ENCODE measurements around the gene CDH23. TPM values are rescaled to one million over a fixed set of nuclear protein-coding genes. Genes with fewer than 3 reads are reported as not detected.

The CDH23 gene
- total RNA-seq, 1 experiment from 2014 or later = 0.29 TPM

DNA sequence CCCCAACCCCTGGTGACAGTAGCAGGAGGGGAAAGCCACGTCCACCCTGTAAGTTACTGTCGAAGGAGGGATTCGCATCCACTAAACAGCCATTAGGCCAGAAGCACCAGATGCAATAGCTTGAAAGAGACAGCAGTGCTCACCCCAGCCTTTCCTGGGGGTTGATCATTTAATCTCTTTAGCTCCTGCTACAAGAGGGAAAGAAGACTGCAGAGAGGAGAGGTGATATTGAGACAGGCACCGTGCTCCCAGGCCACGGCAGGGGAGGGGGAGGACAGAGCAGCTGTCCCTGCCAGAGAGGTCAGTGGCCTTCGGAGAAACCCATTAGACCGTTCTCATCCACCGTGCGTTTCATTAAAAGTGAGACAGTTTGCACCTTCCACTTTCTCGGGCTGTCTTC lies 148.3 kb downstream of the CDH23 start:
- in situ Hi-C loops (cut with HindIII; ENCODE audit: low pct_unique_long_range_greater_than_20kb, low sequenced_read_pairs) = no loop called here
- DNase-seq (ENCODE audit: low read depth, low spot score) = no peak

DNA sequence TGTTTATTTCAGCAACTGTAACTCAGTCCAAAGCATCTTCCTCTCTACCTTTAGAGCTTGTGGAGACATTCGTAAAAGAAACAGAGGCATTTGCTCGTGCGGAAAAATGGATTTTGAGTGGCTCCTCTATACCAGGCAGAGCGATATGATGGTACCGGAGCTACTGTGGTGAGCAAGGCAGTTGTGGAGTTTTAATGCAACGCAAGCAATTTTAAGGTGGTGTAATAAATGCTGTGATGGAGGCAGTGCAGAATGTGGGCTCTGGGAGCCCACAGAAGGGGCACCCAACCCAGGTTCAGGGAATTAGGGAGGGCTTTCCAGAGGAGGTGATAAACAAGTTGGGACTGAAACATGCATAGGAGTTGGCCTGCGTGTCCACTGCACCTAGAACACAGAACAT lies 149.5 kb downstream of the CDH23 start:
- DNase-seq (ENCODE audit: low read depth, low spot score) = no peak

DNA sequence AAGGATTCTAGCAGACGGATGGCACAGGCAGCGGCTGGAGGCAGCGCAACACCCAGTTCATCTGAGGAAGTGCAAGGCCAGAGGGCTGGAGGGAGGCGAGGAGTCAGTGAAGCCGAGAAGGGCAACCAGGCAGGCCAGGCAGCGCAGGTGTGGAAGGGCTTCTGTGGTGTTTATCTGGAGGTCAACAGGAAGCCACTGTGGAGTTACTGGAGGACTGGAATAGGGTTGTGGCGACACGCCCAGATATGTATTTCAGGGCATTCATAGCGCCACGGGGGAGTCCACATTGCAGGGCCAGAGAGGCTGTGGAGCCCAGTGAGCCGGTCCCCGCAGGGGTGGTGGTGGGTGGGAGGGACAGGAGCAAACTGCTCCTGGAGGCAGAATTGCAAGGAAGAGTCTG lies 150.6 kb downstream of the CDH23 start:
- no peak for DNase-seq (ENCODE audit: low read depth, low spot score)
- in situ Hi-C loops (cut with HindIII; ENCODE audit: low pct_unique_long_range_greater_than_20kb, low sequenced_read_pairs) = no loop called here

More for the DNA sequence above, 149.5 kb downstream of the CDH23 start:
- in situ Hi-C loops (cut with HindIII; ENCODE audit: low pct_unique_long_range_greater_than_20kb, low sequenced_read_pairs) = no loop called here

DNA sequence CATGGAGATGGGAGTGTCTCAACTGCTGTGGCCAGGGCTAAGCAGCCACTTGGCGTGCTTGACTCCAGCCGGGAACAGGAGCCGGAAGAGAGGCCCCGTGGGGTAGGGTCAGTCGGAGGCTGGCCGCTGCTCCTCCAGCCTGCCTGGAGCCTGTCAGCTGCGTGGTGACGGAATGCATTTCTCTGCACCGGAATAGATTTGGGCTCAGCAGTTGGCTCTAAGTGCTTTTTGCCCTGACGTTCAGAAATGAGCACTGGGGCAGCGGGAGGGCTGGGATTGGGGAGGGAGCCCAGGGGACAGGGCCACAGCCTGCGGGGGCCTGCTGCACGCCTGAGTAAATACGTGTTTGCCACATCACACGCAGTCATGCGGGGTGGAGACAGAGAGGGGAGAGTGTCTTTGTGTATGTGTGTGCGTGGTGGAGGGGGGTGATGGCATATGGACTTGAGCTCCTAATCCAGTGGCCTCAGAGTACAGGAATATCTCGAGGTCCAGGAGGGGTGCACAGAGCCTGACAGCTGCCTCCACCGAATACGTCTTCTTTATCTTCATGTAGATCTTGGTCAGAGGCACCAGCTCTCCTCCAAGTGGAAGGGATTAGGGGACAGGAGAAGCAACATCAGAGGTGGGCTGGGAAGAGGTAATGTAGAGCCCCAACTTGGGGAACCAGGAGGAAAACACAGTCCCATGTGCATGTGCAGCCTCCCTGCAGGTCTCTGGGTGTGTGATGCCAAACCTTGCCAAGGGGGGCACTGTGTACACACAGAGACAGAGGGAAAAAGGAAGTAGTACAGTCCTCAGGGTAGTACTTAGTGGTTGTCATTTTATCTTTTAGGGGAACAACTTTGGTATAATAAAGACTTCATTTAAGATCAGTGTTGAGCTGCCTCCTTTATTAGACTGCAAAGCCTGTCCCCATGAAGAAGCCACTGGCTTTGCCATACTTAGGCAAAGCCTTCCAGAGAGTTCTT lies 151.4 kb downstream of the CDH23 start:
- in situ Hi-C loops (cut with HindIII; ENCODE audit: low pct_unique_long_range_greater_than_20kb, low sequenced_read_pairs) = no loop called here
- no peak for DNase-seq (ENCODE audit: low read depth, low spot score)

DNA sequence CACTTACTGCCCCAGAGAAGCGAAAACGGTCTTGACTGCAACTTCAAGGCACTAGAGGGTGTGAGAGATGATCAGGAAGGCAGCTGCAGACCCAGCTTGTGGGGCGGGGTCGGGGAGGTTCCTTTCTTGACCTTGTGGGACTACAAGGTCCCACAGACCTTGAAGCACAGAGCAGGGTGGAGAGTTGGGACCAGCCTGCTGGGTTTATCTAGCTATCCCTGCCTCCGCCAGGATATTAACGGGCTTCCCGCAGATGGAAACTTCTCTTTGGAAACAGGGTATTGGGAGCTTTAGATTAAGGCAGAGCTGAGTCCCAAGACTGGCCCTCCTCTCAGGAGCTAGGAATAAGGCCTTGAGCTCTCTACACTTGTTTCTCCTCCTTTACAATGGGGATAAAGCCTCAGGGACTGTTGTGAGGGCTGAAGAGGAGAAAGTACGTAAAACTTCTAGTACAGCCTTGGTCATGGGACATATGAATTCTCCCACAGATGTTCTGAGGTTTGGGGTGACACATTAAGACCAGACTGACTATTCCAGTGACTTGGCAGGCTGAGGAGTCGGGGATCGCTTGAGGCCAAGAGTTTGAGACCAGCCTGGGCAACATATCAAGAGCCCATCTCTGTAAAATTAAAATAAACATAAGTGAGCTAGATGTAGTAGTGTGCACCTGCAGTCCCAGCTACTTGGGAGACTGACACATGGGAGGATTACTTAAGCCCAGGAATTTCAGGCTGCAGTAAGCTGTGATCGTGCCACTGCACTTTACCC lies 153.2 kb downstream of the CDH23 start:
- no peak for DNase-seq (ENCODE audit: low read depth, low spot score)
- in situ Hi-C loops (cut with HindIII; ENCODE audit: low pct_unique_long_range_greater_than_20kb, low sequenced_read_pairs) = no loop called here

DNA sequence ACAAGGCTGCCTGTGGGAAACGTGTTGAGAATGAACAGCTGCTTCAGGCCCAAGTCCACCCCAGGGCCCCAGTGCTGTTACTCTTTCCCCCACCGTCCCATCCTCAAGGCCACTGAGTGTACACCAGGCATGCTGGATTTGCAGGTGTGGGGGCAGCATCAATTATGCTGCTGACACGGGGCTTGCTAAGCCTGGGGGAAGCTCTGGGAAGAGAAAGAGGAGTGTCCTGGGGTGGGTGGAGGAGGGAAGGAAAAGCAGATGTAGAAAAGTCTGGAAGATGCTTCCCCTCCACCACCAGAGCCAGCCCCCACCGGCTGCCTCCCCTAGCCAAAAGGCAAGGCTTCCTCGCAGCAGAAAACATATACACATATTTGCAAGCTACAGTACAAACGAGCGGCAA lies 153.9 kb downstream of the CDH23 start:
- no peak for DNase-seq (ENCODE audit: low read depth, low spot score)
- in situ Hi-C loops (cut with HindIII; ENCODE audit: low pct_unique_long_range_greater_than_20kb, low sequenced_read_pairs) = no loop called here

DNA sequence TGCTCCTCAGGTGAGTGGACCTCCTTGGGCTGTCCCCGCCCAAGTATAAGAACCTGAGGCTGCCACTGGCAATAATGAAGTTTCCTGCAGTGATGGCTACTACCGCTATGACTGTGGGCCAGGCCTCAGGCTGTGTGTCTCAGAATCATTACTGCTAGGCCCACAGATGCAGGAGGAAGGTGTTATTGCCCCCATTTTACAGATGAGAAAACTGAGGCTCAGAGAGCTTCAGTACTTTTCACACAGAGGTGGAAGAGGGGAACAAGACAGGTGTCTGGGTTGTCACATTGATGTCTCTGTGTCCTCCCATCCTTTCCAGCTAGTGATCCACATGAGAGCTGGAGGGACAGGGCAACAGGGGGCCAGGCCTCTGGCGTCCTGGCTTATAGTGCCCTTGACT lies 155.2 kb downstream of the CDH23 start:
- in situ Hi-C loops (cut with HindIII; ENCODE audit: low pct_unique_long_range_greater_than_20kb, low sequenced_read_pairs) = no loop called here

DNA sequence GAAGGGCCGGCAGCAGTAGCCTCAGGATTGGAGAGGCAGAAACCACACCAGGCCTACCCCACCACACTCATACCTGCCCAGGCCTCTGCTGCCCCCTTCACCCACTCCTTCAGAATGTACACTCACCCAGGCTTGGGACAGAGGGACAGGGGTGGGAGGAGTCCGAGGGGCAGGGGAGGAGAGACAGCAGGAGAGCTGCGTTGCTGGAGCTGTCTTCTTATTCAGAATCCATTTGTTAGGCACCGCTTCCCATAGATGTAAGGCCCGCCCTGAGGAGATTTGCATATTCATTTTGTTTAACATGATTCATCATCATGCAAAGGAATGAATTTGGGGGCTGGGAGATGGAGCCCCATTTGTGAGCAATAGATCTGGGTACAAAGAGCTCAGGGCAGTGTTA lies 156.7 kb downstream of the CDH23 start:
- DNase-seq (ENCODE audit: low read depth, low spot score) = no peak
- in situ Hi-C loops (cut with HindIII; ENCODE audit: low pct_unique_long_range_greater_than_20kb, low sequenced_read_pairs) = no loop called here

More for the DNA sequence above, 155.2 kb downstream of the CDH23 start:
- no peak for DNase-seq (ENCODE audit: low read depth, low spot score)

DNA sequence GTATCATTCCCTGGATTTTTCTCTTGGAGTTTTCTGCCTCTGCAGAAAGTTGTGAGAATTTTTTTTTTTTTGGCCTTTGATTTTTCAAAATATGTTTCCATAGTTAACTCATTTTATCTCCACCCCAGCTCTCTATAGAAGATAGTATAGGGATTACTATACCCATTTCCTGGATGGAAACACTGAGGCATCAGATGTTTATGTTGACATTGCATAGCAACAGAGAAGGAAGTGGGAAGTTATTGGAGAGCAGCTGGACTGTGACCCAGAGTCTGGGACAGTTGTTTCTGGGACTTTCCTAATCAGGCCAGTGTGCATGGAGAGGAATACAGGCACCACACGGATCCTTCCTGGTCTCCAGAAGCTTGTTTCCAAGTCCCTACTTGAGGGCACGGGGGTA lies 158.0 kb downstream of the CDH23 start:
- in situ Hi-C loops (cut with HindIII; ENCODE audit: low pct_unique_long_range_greater_than_20kb, low sequenced_read_pairs) = no loop called here

DNA sequence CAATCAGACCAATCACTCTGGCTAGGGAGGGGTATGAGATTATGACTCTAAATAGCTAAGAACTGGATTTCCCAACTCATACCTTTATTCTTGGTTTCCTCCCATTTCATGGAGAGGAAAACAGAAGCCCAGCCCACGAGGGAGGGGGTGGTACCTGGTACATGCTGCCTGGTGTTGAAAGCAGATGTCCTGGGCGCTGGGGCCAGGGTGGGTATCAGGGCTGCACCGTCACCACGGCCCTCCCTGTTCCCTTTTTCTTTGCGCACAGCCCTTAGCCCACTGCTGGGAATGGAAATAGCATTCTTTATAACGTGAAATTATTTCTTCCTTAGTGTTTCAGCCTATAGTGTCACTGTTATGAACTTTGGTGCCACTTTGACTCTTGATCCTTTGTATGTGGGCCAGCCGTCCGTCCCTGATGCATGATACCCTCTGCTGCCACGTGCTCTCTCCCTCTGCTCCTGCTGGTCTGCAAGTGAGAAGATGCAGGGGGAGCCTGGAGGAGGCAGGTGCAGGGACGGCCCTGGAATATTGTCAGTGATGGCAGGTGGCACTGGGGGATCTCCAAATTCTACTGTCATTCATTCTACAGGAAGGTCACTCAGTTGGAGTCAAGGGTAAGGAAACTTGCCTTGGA lies 158.5 kb downstream of the CDH23 start:
- no peak for DNase-seq (ENCODE audit: low read depth, low spot score)
- in situ Hi-C loops (cut with HindIII; ENCODE audit: low pct_unique_long_range_greater_than_20kb, low sequenced_read_pairs) = no loop called here

More for the DNA sequence above, 158.0 kb downstream of the CDH23 start:
- DNase-seq (ENCODE audit: low read depth, low spot score) = no peak

DNA sequence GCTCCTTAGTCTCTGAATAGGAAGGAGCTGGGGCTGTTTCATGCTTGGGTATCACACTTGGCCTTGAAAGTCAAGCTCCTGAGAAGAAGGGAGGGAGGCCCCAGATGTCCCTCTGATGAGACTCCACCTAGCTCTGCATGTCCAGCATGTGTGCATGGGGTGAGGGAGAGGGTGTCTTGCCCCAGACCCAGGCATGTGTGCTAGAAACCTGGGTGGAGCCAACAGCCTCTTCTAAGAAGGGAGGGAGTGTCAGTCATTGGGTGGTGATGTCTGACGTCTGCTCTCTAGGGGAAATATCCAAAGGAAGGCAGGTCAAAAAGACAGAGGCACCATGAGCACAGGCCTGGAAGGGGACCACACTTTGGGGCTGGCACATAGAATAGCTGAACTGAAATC lies 159.0 kb downstream of the CDH23 start:
- DNase-seq (ENCODE audit: low read depth, low spot score) = no peak
- in situ Hi-C loops (cut with HindIII; ENCODE audit: low pct_unique_long_range_greater_than_20kb, low sequenced_read_pairs) = no loop called here

DNA sequence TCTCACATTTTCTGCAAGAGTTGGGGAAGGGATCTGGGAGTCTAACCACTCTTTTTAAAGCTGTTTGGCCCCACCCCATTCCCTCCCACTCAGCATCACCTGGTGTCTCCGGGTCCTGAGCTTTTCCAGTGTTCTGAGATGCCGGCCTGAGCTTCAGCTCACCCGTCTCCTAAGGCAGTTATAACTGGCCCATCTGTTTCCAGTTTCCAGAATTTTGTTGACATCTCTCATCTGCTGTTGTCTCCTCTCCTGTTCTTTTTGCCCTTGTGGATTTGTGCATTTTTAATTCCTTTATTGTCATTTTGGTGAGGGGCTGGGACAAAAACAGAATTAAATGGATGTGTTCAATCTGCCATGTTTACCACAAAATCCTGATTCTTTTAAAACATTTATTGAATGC lies 162.3 kb downstream of the CDH23 start:
- no peak for DNase-seq (ENCODE audit: low read depth, low spot score)
- in situ Hi-C loops (cut with HindIII; ENCODE audit: low pct_unique_long_range_greater_than_20kb, low sequenced_read_pairs) = no loop called here

DNA sequence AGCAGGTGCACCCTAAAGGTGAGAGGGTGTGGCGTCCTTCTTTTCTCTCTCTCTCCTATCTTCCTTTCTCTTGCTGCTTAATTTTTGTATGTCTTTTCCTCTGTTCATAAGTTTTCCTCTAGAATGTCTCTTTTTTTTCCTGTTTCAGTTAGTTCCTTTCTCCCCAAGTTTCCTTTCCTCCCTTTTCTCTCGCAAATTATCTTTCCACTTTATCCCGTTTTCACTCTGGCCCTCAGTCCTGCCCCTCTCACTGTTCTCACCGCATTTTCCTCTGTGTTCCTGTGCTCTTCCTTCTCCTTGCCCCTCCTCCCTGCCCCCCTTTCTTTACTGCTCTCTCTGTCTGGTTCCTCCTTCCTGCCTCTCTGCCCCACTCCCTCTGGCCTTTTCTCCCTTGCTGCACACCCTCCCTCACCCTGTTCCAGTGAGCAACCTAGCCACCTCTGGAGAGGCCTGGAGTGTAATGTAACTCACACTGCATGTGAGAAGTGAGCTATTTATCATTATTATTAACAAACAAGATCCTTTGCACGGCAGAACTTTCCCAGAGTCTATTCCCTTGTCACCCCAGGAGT lies 164.4 kb downstream of the CDH23 start:
- DNase-seq (ENCODE audit: low read depth, low spot score) = no peak
- in situ Hi-C loops (cut with HindIII; ENCODE audit: low pct_unique_long_range_greater_than_20kb, low sequenced_read_pairs) = no loop called here

DNA sequence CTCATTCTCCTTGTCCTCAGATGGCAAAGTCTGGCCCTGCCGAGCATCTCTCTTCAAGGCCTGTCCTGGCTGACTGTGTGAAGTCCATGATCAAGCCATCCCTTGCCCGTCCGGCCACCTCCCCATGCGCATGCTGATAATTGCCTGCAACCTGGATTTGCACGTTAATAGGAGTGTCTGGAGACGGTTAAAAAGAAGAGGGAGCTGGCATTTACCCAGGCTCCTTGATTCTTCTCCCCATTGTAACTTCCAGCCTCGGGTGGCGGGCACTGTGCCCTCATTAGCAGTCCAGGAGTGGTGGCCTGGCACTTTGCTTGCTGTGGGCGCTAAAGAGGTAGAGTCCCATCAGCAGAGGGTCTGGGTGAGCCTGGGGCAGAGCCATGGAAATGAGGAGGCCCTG lies 165.5 kb downstream of the CDH23 start:
- DNase-seq (ENCODE audit: low read depth, low spot score) = no peak
- in situ Hi-C loops (cut with HindIII; ENCODE audit: low pct_unique_long_range_greater_than_20kb, low sequenced_read_pairs) = no loop called here

DNA sequence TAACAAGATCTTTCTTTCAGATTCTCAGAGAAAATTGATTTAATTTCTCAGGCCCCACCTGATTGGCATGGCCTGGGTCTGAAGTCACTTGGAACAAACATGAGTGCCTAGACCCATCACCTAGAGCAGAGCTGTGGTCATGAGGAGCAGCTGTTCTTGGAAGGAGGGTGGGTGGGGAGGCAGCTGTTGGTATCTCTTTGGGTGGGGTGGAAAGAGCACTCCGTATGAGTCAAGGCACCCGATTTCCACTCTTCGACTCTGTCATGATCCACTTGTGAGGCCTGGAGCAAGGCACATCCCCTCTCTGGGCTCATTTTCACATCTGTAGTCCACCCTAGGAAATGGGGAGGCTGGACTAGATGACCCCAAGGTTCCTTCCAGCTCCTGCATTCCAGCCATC lies 166.2 kb downstream of the CDH23 start:
- no peak for DNase-seq (ENCODE audit: low read depth, low spot score)
- in situ Hi-C loops (cut with HindIII; ENCODE audit: low pct_unique_long_range_greater_than_20kb, low sequenced_read_pairs) = no loop called here

DNA sequence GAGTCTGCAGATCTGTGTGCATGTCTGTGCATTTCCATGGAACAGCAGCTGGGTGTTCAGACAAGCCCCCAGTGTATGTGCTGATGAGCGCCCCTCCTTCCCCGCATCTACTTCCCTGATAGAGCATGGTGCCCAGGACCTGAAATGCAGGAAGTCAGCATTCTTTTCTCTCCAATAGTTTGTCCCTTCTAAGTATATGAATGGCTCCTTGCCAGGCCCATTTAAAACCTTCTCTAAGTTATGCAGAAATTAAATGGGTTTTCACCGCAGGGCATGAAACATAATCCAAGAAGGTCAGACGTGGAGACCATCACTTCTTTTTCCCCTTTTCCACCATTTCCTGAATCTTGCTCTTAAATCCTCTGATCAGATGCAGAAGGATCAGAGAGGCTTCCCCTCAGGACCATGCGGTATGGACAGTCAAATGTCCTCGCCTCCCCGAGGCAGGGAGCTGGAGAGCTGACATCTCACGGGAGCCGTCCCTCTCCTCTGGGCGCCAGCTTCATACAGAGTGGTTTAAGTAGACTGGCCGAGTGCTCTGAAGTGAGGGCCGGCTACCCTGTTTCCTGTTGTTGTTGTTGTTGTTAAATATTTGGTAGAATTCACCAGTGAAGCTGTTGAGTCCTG lies 167.6 kb downstream of the CDH23 start:
- DNase-seq (ENCODE audit: low read depth, low spot score) = no peak
- in situ Hi-C loops (cut with HindIII; ENCODE audit: low pct_unique_long_range_greater_than_20kb, low sequenced_read_pairs) = no loop called here

DNA sequence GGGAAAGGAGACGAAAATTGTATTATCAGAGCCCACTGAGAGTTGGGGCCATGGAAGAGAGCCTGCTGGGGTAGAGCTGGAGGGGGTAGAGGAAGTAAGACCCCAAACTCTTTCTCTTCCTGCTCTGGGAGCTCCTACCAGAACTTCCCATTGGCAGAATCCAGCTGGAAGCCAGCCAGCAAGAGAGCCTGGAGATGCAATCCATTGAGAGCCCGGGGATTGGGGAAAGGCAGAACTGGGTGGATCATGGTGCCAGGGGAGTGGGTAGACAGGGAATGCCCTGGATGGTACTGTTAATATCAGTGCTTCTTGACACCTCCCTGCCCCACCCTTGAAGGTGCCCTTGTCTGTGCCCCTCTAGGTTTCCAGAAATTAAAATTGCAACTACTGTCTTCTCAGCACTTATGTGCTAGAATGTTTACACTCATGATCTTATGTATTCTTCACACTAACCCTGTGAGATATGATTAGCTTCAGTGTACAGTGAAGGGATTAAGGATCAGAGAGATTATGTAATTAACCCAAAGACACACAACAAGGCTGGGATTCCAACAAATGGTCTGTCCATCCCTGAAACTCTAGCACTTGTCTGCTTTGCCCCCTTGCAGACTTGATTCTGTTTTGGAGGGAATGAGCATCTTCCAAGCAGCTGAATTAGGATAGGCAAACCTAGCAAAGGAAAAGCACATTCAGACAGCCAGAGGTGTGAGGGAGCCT lies 168.7 kb downstream of the CDH23 start:
- in situ Hi-C loops (cut with HindIII; ENCODE audit: low pct_unique_long_range_greater_than_20kb, low sequenced_read_pairs) = no loop called here
- no peak for DNase-seq (ENCODE audit: low read depth, low spot score)
